ENCODE data around the gene SLC5A9. TPM values are rescaled to one million over a fixed set of nuclear protein-coding genes. Genes with fewer than 3 reads are reported as not detected.

SLC5A9 gene
- total and polyA plus RNA-seq, 10 of the 15 experiments (the other 5 are each of a cell fraction or from before 2014, with no cell fraction given): 0.03 TPM; not detected in 9

DNA sequence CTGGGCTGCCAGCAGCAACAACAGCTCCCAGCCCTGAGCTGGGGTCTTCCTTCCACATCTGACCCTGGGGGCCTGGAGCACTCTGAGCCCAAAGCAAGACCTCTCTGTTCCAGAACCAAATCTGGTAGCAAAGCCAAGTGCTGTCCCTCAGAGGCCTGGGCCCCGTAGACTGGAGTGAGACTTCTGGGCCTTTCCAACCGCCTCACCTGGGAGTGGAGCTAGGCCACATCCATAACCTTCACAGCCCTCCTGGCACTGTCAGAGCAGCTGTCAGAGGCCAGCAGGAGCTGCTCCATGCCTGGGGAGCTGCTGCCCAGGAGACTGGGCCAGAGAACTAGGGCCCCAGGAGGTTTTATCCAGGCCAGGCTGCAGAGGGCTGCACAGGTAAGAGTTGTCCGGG lies 15.4 kb upstream of the SLC5A9 start:
- 25% methylated on average over 3 of the region's 3 CpGs for WGBS (ENCODE audit: insufficient coverage, insufficient replicate concordance, low lambda C conversion rate, missing lambda C conversion rate)
- Histone ChIP-seq H3K4me2 (ENCODE audit: control insufficient read depth, insufficient read depth) (no peak overlapping the region), H3K4me3 (no peak overlapping the region), H4K20me1 (ENCODE audit: control insufficient read depth, insufficient read depth) (no peaks in the 10 kb centered on the region), H3K27ac (ENCODE audit: control insufficient read depth, insufficient read depth) (no peak overlapping the region), H3K9ac (ENCODE audit: control insufficient read depth, insufficient read depth, low read length) (no peak overlapping the region), H3K4me1 (ENCODE audit: control insufficient read depth, insufficient read depth, low read length) (no peaks in the 10 kb centered on the region), H3K36me3 (ENCODE audit: control insufficient read depth in 2 of 2, insufficient read depth in 2 of 2, low read length in 1 of 2) (no peaks in the 10 kb centered on the region), H3K9me3 (replicated peaks; ENCODE audit: control insufficient read depth, insufficient read depth, low read length) (no peaks in the 10 kb centered on the region), H3K27me3 (replicated peaks in 1 of 2; ENCODE audit: control insufficient read depth in 2 of 2, insufficient read depth in 2 of 2, low read length in 1 of 2) (no peaks in the 10 kb centered on the region), H3K79me2 (ENCODE audit: control insufficient read depth, insufficient read depth, low read length) (no peaks in the 10 kb centered on the region), H2AFZ (ENCODE audit: control insufficient read depth, low read depth, low read length) (no peak overlapping the region)
- TF ChIP-seq ZNF384 (IDR thresholded peaks at IDR 0.05; ENCODE audit: borderline replicate concordance, low read depth, low read length): no peak
- TF ChIP-seq, protein P1, sequence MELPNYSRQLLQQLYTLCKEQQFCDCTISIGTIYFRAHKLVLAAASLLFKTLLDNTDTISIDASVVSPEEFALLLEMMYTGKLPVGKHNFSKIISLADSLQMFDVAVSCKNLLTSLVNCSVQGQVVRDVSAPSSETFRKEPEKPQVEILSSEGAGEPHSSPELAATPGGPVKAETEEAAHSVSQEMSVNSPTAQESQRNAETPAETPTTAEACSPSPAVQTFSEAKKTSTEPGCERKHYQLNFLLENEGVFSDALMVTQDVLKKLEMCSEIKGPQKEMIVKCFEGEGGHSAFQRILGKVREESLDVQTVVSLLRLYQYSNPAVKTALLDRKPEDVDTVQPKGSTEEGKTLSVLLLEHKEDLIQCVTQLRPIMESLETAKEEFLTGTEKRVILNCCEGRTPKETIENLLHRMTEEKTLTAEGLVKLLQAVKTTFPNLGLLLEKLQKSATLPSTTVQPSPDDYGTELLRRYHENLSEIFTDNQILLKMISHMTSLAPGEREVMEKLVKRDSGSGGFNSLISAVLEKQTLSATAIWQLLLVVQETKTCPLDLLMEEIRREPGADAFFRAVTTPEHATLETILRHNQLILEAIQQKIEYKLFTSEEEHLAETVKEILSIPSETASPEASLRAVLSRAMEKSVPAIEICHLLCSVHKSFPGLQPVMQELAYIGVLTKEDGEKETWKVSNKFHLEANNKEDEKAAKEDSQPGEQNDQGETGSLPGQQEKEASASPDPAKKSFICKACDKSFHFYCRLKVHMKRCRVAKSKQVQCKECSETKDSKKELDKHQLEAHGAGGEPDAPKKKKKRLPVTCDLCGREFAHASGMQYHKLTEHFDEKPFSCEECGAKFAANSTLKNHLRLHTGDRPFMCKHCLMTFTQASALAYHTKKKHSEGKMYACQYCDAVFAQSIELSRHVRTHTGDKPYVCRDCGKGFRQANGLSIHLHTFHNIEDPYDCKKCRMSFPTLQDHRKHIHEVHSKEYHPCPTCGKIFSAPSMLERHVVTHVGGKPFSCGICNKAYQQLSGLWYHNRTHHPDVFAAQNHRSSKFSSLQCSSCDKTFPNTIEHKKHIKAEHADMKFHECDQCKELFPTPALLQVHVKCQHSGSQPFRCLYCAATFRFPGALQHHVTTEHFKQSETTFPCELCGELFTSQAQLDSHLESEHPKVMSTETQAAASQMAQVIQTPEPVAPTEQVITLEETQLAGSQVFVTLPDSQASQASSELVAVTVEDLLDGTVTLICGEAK (IDR thresholded peaks at IDR 0.05; ENCODE audit: borderline replicate concordance): no peak
- no peak for TF ChIP-seq LARP7 (IDR thresholded peaks at IDR 0.05)
- TF ChIP-seq IKZF2 (IDR thresholded peaks at IDR 0.05): no peak
- TF ChIP-seq SMC3 (IDR thresholded peaks at IDR 0.05; ENCODE audit: borderline replicate concordance, low read length): no peak
- TF ChIP-seq EZH2 (IDR thresholded peaks at IDR 0.05; ENCODE audit: borderline replicate concordance, control insufficient read depth, low read depth, low read length): no peak
- no peak for TF ChIP-seq CHD4 (IDR thresholded peaks at IDR 0.05)
- POLR2A ChIA-PET: no interaction called here
- CTCF ChIA-PET: interaction anchor here (8.4 kb wide), 1 partner anchor 96 kb away, joined by 100 read pairs; no protein-coding TSS in a partner anchor
- RAD21 ChIA-PET (ENCODE audit: unreplicated experiment): no interaction called here
- SMC1A ChIA-PET (ENCODE audit: uncharacterized antibody, unreplicated experiment): no interaction called here
- intact Hi-C loops (cut with micrococcal nuclease; ENCODE audit: unreplicated experiment) (no loop called here), in situ Hi-C loops (cut with MboI) (no loop called here)
- BruUV-seq (replicated peaks): no TSS peak
- no peak for FAIRE-seq
- ATAC-seq: no peak
- no peak for DNase-seq (ENCODE audit: low read depth, low spot score)
